Epithelial cell of proximal tubule (primary cell): ENCODE measurements around the gene BOC. TPM values are rescaled to one million over a fixed set of nuclear protein-coding genes. Genes with fewer than 3 reads are reported as not detected.

ENCODE experiments used
- DNase-seq: peaks from one replicate; pipeline ENCODE4 v3.0.0-alpha.2; 2011; ENCODE audit warnings: low read depth
- H3K4me3 ChIP-seq: 2 replicates; pipeline ENCODE4 v1.5.1; 2011; ENCODE audit warnings: low read depth, mild to moderate bottlenecking, low read length
- CTCF ChIP-seq: conservative IDR thresholded peaks from 2 replicates; pipeline ENCODE4 v1.5.1; 2012; ENCODE audit warnings: low read depth, mild to moderate bottlenecking, low read length
- total RNA-seq: library from RNA; depleted of rRNA; stranded (reverse); fragments of >200 nt; gene quantifications from 2 replicates; pipeline ENCODE4 v1.2.3, GENCODE V29; 2015

The BOC gene
- total RNA-seq, 1 donor from 2014 or later = 3.5 TPM

GRCh38 chr3:113268942-113269341 is 57.6 kb downstream of the BOC start:
- no peak for DNase-seq
- TF ChIP-seq CTCF = no peak

GRCh38 chr3:113269661-113270060 is 58.3 kb downstream of the BOC start:
- no peak for TF ChIP-seq CTCF
- no peak for DNase-seq
- H3K4me3 ChIP-seq = no peak overlapping the region

More at GRCh38 chr3:113268942-113269341, 57.6 kb downstream of the BOC start:
- H3K4me3 ChIP-seq = no peak overlapping the region

GRCh38 chr3:113270068-113270467 is 58.7 kb downstream of the BOC start:
- no peak overlapping the region for H3K4me3 ChIP-seq
- no peak for TF ChIP-seq CTCF
- no peak for DNase-seq

GRCh38 chr3:113270786-113271185 is 59.4 kb downstream of the BOC start:
- no peak for TF ChIP-seq CTCF
- DNase-seq = no peak
- no peak overlapping the region for H3K4me3 ChIP-seq

GRCh38 chr3:113271189-113271588 is 59.8 kb downstream of the BOC start:
- H3K4me3 ChIP-seq = no peak overlapping the region
- no peak for DNase-seq
- no peak for TF ChIP-seq CTCF

- H3K4me3 ChIP-seq = no peak overlapping the region
- no peak for TF ChIP-seq CTCF
- DNase-seq = no peak
These were observed 60.4 kb downstream of the BOC start for GRCh38 chr3:113271594-113272384.

- no peak overlapping the region for H3K4me3 ChIP-seq
- DNase-seq = no peak
- TF ChIP-seq CTCF = no peak
These were observed 61.0 kb downstream of the BOC start for GRCh38 chr3:113272385-113272779.
